ENCODE measurements around the gene FANCC. TPM values are rescaled to one million over a fixed set of nuclear protein-coding genes. Genes with fewer than 3 reads are reported as not detected.

The FANCC gene
- total and polyA plus RNA-seq, 10 donors: 0.89 to 9.7 (median 6.6) TPM

- TF ChIP-seq POLR2A (IDR thresholded peaks at IDR 0.05) (no peak), POLR2AphosphoS5 (IDR thresholded peaks at IDR 0.05) (no peak), CTCF (IDR thresholded peaks at IDR 0.05 in 8 of 11, conservative IDR thresholded peaks at IDR 0.05 in 3 of 11) (no peak)
- Histone ChIP-seq H3K9me3 (no peaks in the 10 kb centered on the region), H3K4me1 (no peaks in the 10 kb centered on the region), H3K4me3 (no peak overlapping the region), H3K27ac (no peak overlapping the region), H3K27me3 (replicated peaks in 1 of 7) (no peaks in the 10 kb centered on the region), H3K36me3 (no peaks in the 10 kb centered on the region)
- intact Hi-C loops (cut with DNase I; ENCODE audit: low total_unique reads): no loop called here
- DNase-seq: no peak
- 84 to 89% (median 87%) methylated on average over 4 to 5 of the region's 5 CpGs for WGBS, 5 donors
Measured at GRCh38 chr9:95215336-95215898, 102.1 kb downstream of the FANCC start.

- H3K4me1 ChIP-seq: no peaks in the 10 kb centered on the region
- no peak for DNase-seq
- no peaks in the 10 kb centered on the region for H3K9me3 ChIP-seq
- no peak overlapping the region for H3K4me3 ChIP-seq
- no peaks in the 10 kb centered on the region for H3K27me3 ChIP-seq (replicated peaks in 1 of 7)
- H3K36me3 ChIP-seq: no peaks in the 10 kb centered on the region
- TF ChIP-seq CTCF (IDR thresholded peaks at IDR 0.05 in 8 of 11, conservative IDR thresholded peaks at IDR 0.05 in 3 of 11) (no peak), POLR2A (IDR thresholded peaks at IDR 0.05) (no peak), POLR2AphosphoS5 (IDR thresholded peaks at IDR 0.05) (no peak)
- no peak overlapping the region for H3K27ac ChIP-seq
- intact Hi-C loops (cut with DNase I; ENCODE audit: low total_unique reads): no loop called here
Measured at GRCh38 chr9:95213117-95213516, 104.4 kb downstream of the FANCC start.

- Histone ChIP-seq H3K27me3 (replicated peaks in 1 of 7) (no peaks in the 10 kb centered on the region), H3K9me3 (no peaks in the 10 kb centered on the region), H3K4me3 (no peak overlapping the region), H3K4me1 (no peaks in the 10 kb centered on the region), H3K36me3 (no peaks in the 10 kb centered on the region), H3K27ac (no peak overlapping the region)
- 43 to 80% (median 67%) methylated on average over 1 of the region's 1 CpG for WGBS, 5 donors
- intact Hi-C loops (cut with DNase I; ENCODE audit: low total_unique reads): no loop called here
- no peak for DNase-seq
- TF ChIP-seq POLR2A (IDR thresholded peaks at IDR 0.05) (no peak), CTCF (IDR thresholded peaks at IDR 0.05 in 8 of 11, conservative IDR thresholded peaks at IDR 0.05 in 3 of 11) (no peak)
Measured at GRCh38 chr9:95211028-95211427, 106.5 kb downstream of the FANCC start.

GRCh38 chr9:95207403-95207802 is 110.1 kb downstream of the FANCC start:
- Histone ChIP-seq H3K27ac (no peak overlapping the region), H3K9me3 (no peaks in the 10 kb centered on the region), H3K36me3 (no peaks in the 10 kb centered on the region), H3K4me3 (no peak overlapping the region), H3K27me3 (replicated peaks in 1 of 7) (no peaks in the 10 kb centered on the region), H3K4me1 (no peaks in the 10 kb centered on the region)
- TF ChIP-seq POLR2A (IDR thresholded peaks at IDR 0.05) (no peak), POLR2AphosphoS5 (IDR thresholded peaks at IDR 0.05) (no peak), CTCF (IDR thresholded peaks at IDR 0.05 in 8 of 11, conservative IDR thresholded peaks at IDR 0.05 in 3 of 11) (no peak)
- WGBS, 5 donors: 93 to 98% (median 95%) methylated on average over 4 of the region's 4 CpGs
- DNase-seq: no peak
- intact Hi-C loops (cut with DNase I; ENCODE audit: low total_unique reads): no loop called here

All from spleen (tissue), 11 donors.